ENCODE measurements around the gene TREM1. TPM values are rescaled to one million over a fixed set of nuclear protein-coding genes. Genes with fewer than 3 reads are reported as not detected.

Gene TREM1
- 0.09 to 0.30 TPM (median 0.13 TPM) in 4 of 5 replicates, not detected in the other for total RNA-seq (2022; extraction: Qiagen RNA extraction; ENCODE audit: low read depth)

DNA sequence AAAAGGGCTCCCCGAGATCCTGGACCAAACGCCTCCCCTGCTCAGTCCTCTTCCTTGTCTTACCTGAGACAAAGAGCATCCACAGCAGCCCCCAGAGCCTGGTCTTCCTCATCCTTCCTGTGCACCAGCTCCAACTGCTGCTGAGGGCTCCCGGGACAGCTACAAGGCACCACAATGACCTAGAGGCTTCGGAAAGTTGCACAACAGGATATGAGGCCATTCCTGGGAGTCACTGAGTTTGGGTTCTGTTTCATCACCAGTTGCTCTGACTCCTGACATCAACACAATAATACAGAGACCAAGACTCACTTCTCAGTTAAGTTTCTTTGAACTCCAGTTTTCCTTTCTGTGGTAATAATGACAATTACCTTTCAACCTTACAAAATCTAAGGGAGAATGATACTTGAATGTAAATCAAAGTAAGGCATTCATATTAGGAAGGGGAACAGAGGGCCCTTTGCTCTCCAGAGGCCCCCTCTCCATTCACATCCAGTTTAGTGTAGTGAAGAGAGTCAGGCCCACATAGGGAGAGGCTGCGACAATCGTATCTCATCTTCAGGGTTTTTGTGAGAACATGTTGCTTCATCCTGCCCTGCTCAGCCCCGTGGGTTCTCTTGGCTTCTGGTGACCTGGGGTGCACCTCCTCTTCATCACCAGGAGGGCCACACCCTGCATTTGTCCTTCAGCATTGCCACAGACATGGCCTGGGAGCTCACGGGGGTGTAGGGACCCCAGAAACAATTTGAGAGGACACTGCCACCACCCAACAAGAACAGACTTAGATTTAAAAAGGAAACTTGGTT is at the start of gene TREM1:
TREM1 (minus strand) TSS at position 139 of the 803 bp plus-strand sequence; CDS start at position 112, 27 bp downstream.

DNA sequence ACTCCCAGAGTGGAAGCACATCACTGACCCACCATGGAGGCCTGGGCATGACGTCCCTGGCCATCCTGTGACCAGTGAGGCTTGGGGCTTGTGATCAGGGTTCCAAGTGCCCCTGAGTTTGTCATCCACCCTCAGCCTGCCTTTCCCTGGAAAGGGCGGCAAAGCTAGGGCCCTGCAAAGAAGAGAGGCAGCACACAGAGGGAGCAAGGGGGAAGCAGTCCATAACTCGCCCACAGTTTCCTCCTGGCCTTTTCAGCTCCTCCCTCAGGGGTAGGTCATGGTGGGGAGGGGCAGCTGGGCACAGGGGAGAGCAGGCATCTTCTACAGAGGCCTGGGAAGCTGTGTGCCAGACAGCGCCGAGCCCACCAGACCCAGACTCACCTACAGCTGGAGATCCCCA is 48.8 kb upstream of the TREM1 start, which contains the start of gene NCR2:
NCR2 (plus strand) TSS at position 313 of the 400 bp plus-strand sequence. CDS start 269 bp downstream, outside the sequence.

DNA sequence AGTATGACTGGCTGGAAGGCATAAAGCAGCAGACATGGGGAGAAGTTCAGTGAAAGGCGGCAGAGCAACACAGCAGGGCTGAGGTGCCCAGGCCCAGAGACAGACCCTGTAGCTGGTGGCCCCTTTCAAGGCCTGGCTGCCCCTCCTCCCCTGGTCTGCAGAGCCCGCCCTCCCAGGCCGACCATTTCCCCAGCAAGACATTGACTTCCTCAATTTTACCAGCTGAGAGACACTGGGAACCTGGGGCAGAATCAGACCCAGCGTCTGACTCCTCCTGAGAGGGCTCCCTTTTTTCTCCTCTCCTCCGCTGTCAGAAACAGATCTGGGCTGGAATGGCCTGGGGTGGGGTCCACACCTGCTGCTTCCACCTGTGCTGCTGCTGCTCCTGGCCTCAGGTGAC is 58.4 kb downstream of the TREM1 start, which contains the start of gene TREML4:
TREML4 (plus strand) TSS at position 254 of the 400 bp plus-strand sequence; CDS start at position 333, 79 bp downstream.

Other genes with a start within 250 kb of the TREM1 start
- gene UNC5CL, start 247.5 kb downstream of the TREM1 start, total RNA-seq (2022; extraction: Qiagen RNA extraction; ENCODE audit: low read depth): 0.28 to 0.38 TPM (median 0.33 TPM) in 5 replicates
- not detected in 5 replicates for gene TSPO2, start 244.2 kb downstream of the TREM1 start, total RNA-seq (2022; extraction: Qiagen RNA extraction; ENCODE audit: low read depth)
- not detected in 5 replicates for gene APOBEC2, start 233.5 kb downstream of the TREM1 start, total RNA-seq (2022; extraction: Qiagen RNA extraction; ENCODE audit: low read depth)
- gene OARD1, start 214.3 kb downstream of the TREM1 start, total RNA-seq (2022; extraction: Qiagen RNA extraction; ENCODE audit: low read depth): 19.0 to 22.8 TPM (median 19.6 TPM) in 5 replicates
- 12.5 to 16.6 TPM (median 15.6 TPM) in 5 replicates for gene NFYA, start 213.7 kb downstream of the TREM1 start, total RNA-seq (2022; extraction: Qiagen RNA extraction; ENCODE audit: low read depth)
- gene TREML1, start 132.3 kb downstream of the TREM1 start, total RNA-seq (2022; extraction: Qiagen RNA extraction; ENCODE audit: low read depth): not detected in 5 replicates
- gene TREM2, start 123.6 kb downstream of the TREM1 start, total RNA-seq (2022; extraction: Qiagen RNA extraction; ENCODE audit: low read depth): 0.09 TPM in 1 of 5 replicates, not detected in the others
- gene TREML2, start 85.5 kb downstream of the TREM1 start, total RNA-seq (2022; extraction: Qiagen RNA extraction; ENCODE audit: low read depth): not detected in 5 replicates
- gene TREML4, start 58.3 kb downstream of the TREM1 start, total RNA-seq (2022; extraction: Qiagen RNA extraction; ENCODE audit: low read depth): not detected in 5 replicates
- not detected in 5 replicates for gene NCR2, start 48.9 kb upstream of the TREM1 start, total RNA-seq (2022; extraction: Qiagen RNA extraction; ENCODE audit: low read depth)